ENCODE data around the gene PEX5L.

The PEX5L gene

GRCh38 chr3:179766416-179767133, 270.2 kb downstream of the PEX5L start:
- no peak for DNase-seq

GRCh38 chr3:179765396-179765795, 271.3 kb downstream of the PEX5L start:
- no peak for DNase-seq

- DNase-seq, result peak; percentile 91
Observed at GRCh38 chr3:179760944-179761343, 275.8 kb downstream of the PEX5L start.

GRCh38 chr3:179750720-179751328, 285.9 kb downstream of the PEX5L start:
- DNase-seq, result peak; percentile 39

- DNase-seq, result no peak
Observed at GRCh38 chr3:179745716-179746115, 291.0 kb downstream of the PEX5L start.

- no peak for DNase-seq
Observed at GRCh38 chr3:179745079-179745478, 291.7 kb downstream of the PEX5L start.

Measured in MV-4-11 (cell line).